Measurements from ENCODE around the gene CLDN14.

CLDN14 gene

GRCh38 chr21:36479415-36480402 lies at the start of gene CLDN14:
TSS of gene CLDN14 (minus strand) at chr21:36480122. CDS start at chr21:36461695, 18,427 bp downstream.
- no peak for DNase-seq (ENCODE audit: low spot score)

DNA sequence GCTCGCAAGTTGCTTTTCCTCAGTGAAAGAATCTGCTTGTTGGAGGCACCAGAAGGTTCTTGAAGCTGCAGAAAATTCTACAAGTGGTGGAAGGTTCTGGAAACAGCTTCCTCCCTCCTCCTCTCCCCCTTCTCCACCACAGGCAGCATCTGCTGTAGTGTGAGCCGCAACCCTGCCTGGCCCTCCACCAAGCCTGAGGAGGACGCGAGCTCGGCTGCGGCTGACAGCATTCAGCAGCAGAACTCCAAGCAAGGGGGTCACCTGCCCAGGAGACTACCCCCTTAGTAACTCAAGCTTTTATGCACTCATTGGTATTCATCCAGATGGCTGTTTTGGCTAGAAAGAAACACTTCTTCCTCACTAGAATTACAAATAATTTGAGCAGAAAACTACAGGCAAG lies 48.8 kb upstream of the CLDN14 start:
- no peak for DNase-seq (ENCODE audit: low spot score)

DNA sequence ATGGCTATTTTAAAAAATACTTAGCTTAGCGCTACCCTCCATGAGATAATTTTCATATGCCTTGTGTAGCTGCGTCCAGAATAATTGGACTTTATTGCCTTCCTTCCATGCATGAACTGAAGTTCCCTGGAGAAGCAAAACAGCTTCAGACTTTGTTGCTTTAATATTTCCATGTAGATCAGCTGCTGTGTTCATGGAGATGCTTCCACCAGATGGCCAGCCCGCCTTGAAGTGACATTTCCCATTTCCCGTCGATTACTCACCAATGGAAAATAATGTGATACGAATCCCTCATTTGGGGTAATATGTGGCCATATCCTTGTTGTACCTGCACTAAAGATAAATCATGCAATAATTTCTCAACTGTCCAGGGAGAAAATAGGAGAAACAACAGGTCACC lies 47.4 kb upstream of the CLDN14 start:
- DNase-seq (ENCODE audit: low spot score): no peak

- no peak for DNase-seq (ENCODE audit: low spot score)
These were observed 46.2 kb upstream of the CLDN14 start for GRCh38 chr21:36526104-36526503.

DNA sequence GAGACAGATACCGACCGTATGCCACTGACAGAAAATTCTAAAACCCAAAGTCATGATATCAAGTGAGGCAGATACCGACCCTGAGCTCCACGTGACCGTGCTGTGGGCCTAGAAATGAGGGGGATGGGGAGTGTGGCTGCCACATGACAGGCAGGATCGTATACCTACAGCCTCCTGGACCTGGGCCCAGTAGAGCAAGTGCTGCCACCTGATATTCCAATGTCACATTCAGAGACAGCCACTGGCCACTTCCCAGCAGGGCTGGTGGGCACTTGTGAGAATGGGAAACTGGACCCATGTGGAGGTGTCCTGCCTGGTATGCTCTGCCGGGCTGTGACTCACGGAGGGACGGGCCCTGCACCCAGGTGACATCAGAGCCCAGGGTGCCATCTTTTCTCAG lies 44.6 kb upstream of the CLDN14 start:
- no peak for DNase-seq (ENCODE audit: low spot score)

- no peak for DNase-seq (ENCODE audit: low spot score)
These were observed 42.4 kb upstream of the CLDN14 start for GRCh38 chr21:36522219-36522808.

DNA sequence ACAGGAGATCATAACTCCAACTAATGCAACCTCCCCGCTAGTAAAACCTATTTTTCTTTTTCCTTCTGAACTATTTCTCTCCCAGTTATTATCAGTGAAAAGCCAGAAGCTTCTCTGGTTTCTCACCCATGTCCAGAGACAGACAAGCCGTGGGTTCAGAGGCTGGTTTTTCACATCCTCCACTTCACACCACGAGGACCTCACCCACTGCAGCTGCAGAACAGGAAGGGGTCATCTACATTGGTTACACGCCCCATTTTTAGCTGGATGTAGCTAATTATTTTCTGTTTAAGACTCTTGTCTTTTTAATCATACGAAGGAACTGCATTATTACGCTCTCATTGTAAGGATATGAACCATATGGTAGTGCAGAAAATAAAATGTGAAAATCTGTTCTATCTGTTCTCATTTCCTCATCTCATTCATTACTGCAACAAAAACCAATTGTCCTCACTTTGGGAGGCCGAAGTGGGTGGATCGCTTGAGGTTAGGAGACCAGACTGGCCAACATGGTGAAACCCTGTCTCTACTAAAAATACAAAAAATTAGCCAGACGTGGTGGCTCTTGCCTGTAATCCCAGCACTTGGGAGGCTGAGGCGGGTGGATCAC lies 39.1 kb upstream of the CLDN14 start:
- no peak for DNase-seq (ENCODE audit: low spot score)

DNA sequence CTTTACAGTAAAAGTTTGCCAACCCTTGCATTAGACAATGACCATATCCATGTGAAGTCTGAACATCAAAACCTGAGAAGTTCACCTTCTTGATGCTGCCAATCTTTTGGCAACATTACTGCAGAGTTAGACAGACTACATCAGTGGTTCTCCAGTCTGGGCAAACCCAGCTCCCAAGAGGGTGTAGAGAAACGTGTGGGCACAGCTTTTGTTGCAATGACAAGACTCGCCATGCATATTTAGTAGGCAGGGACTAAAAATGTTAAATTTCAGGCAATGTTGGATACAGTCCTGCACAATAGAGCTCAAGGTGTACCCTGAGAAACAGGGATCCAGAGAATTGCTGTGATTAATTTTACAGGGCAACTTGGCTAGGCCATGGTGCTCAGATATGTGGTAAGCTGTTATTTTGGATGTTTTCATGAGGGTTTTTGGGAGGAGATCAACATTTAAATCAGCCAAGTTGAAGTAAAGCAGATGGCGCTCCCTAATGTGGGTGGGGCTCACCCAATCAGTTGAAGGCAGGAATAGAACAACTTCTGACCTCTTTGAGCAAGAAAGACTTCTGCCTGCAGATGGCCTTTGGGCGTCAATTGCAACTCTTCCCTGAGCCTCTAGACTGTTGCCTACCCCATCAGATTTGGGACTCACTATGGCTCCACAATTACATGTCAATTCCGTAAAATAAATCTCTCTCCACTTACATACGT lies 37.6 kb upstream of the CLDN14 start:
- no peak for DNase-seq (ENCODE audit: low spot score)

GRCh38 chr21:36516281-36516680 lies 36.4 kb upstream of the CLDN14 start:
- DNase-seq (ENCODE audit: low spot score): no peak

DNA sequence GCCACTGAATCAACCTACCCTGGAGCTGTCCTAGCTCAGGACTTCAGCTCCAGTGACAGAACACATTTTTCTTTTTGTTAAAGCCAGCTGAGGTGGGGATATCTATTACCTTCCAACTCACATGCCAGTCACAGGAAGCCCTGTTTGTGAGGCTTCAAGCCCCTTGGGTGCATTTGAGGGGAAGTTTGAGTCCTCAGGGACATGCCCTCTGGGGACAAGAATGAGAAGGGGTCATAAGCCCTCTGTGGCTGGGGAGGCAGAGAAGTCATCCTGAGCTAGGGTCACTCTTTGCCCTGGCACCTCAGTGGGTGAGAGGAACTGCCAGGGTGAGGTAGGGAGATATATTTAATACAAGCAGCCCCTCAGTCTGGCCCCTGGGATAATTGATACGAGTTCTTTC lies 33.5 kb upstream of the CLDN14 start:
- no peak for DNase-seq (ENCODE audit: low spot score)

DNA sequence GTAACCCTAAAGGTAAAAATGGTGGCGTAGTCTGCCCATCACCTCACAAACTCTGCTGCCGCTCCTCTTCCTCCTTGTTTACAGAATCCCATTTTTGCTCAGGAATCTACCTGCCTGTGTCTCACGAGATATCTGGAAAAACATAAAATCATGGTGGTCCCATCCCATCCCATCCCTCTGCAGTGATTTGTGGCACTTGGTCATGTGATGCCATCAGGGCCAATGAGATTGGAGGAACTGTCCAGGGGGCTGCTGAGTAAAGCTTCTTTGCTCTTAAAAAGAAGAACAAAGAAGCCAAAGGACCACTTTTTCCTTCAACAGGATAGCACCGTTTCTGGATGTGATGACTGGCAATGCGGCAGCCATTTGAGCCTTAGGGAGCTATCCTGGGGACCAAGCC lies 33.0 kb upstream of the CLDN14 start:
- DNase-seq (ENCODE audit: low spot score): no peak

DNA sequence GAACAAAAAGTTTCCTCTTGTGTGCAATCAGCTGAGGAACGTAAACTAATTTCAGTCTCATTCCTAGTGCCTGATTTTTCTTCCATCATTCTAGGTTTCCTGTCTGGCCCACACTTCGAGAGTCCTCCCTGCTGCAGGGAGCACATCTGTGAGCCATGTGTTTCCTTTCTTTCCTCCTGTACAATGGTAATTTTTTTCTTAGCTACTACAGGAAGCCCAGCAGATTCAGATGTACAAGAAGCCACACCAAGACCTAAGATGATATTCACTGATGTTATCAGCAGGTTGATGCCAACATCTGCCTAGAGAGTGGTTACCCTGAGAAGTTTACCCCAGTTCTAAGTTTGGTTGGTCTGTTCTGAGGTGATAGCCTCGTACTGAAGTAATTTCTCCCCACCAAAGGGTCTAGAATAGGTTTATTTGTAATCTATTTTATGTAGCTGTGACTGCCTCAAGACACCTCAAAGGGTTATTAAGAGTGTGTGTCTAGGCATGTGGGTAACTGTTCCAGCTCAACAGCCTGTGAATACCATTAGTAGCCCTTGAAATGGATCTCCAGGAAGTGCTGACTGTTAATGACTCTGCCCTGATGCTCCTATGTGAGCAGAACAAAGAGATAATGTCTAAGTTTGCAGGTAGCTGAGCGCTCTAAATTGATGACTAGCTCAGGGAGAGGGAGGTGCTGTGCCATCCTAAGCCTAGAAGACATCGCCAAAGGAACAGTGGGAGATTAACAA lies 31.7 kb upstream of the CLDN14 start:
- no peak for DNase-seq (ENCODE audit: low spot score)

DNA sequence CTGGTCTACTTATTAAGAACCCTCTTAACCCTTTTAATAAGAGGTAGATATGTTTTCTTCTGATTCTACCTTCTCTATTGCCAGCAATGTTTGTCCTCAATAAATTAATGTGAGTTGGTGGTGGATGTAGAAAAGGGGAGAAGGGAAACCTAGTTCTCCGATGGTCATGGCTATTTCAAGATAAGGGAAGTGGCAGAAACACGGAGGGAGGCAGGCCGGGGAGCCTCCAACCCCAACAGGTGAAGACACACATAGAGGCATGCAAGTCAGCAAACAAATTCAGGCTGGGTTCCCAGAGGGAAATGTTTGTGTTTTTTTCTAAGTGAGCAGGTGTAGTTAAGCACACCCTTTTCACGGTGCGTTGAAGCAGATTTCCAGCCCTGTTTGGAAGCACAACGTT lies 31.0 kb upstream of the CLDN14 start:
- no peak for DNase-seq (ENCODE audit: low spot score)

- DNase-seq (ENCODE audit: low spot score): no peak
These were observed 30.2 kb upstream of the CLDN14 start for GRCh38 chr21:36509973-36510664.

- DNase-seq (ENCODE audit: low spot score): no peak
These were observed 29.0 kb upstream of the CLDN14 start for GRCh38 chr21:36508948-36509347.

DNA sequence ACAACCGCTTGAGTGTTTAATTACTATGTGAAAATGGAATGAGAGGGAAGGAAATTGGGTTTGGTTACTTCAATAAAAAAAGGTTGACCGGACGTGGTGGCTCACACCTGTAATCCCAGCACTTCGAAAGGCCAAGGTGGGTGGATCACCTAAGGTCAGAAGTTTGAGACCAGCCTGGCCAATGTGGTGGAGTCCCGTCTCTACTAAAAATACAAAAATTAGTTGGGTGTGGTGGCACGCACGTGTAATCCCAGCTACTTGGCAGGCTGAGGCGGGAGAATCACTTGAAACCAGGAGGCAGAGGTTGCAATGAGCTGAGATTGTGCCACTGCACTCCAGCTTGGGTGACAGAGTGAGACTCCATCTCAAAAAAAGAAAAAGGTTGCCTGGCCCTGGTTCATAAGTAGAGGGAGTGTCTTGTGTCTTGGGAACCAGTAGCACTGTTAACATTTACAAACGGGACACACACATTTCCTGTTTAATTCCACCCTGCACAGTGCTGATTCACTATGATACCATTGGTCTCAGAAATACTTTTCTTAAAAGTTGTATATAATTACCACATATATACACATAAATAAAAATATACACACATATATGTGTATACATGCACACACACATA lies 27.6 kb upstream of the CLDN14 start:
- DNase-seq (ENCODE audit: low spot score): no peak

- no peak for DNase-seq (ENCODE audit: low spot score)
These were observed 26.6 kb upstream of the CLDN14 start for GRCh38 chr21:36506482-36506881.

DNA sequence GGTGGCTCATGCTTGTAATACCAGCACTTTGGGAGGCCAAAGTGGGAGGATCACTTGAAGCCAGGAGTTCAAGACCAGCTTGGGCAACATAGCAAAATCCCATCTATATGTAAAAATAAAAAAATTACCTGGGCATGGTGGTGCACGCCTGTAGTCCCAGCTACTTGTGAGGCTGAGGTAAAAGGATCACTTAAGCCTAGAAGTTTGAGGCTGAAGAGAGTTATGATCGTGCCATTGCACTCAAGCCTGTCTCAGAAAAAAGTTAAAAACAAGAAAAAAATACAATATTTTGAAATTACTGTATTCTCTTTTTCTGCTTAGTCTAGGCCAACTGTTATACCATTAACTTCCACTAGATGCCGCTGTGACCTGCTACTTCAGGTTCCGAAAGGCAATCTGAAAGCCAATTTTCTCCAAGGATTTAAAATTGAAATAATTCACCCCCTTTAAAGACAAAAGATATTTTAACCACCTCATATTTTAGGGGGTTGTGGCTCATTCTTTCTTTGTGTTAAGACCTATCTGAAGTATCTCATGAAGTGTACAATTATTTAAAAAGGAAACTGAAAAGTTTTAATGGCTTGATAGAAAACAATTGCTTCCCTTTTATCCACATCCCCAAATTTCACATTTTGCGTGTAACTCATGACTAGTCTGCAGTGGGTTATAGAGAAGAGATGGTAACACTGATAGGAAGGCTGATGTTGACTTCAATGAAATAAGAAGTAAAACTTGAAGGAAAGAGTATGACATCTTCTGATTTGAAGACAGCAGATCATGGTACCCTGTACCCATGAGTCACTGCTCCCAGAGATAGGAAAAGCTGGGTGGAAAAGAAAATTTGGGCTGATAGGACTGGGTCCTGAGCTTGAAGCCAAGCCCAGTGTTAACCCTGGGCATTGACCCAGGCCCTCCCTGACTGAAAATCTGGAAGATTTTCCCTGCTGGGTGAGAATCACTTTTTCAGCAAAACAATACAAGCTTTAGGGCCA lies 24.4 kb upstream of the CLDN14 start:
- peak; percentile 12 for DNase-seq (ENCODE audit: low spot score)

DNA sequence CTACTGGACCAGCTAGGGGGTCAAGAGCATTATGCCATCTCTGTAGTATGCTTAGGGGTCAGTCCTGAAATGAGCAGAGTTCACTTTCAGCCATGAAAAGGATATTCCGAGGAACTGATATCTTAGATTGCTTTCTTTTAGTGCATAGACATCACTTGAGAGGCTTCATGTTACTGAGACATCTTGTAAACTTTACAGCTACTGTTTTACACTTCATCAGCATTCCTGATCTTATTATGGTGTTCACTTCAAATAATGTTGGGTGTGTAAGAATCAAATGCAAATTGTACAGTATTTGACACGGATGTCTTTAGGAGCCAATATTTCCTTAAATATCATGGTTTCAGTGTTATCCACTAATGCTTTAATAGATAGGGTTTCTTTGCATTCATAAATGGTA lies 22.4 kb upstream of the CLDN14 start:
- DNase-seq (ENCODE audit: low spot score): no peak

GRCh38 chr21:36501589-36501892 lies 21.6 kb upstream of the CLDN14 start:
- DNase-seq (ENCODE audit: low spot score): no peak

Measured in SW480 (cell line).